ENCODE data around the gene QSOX2.

The QSOX2 gene

GRCh38 chr9:136192289-136193126 is 53.1 kb downstream of the QSOX2 start:
- no peak for DNase-seq (ENCODE audit: extremely low read depth, low read depth)
- no peak for TF ChIP-seq CTCF (IDR thresholded peaks at IDR 0.05; ENCODE audit: low read depth, low read length, missing control alignments)
- no peak overlapping the region for H3K4me3 ChIP-seq (replicated peaks; ENCODE audit: low read depth, low read length)

- DNase-seq (ENCODE audit: extremely low read depth, low read depth) = no peak
Measured at GRCh38 chr9:136191960-136192286, 53.7 kb downstream of the QSOX2 start.

GRCh38 chr9:136191099-136191959 is 54.3 kb downstream of the QSOX2 start:
- no peak for TF ChIP-seq CTCF (IDR thresholded peaks at IDR 0.05; ENCODE audit: low read depth, low read length, missing control alignments)
- H3K4me3 ChIP-seq (replicated peaks; ENCODE audit: low read depth, low read length) = no peak overlapping the region
- no peak for DNase-seq (ENCODE audit: extremely low read depth, low read depth)

More at GRCh38 chr9:136191960-136192286, 53.7 kb downstream of the QSOX2 start:
- H3K4me3 ChIP-seq (replicated peaks; ENCODE audit: low read depth, low read length) = no peak overlapping the region
- TF ChIP-seq CTCF (IDR thresholded peaks at IDR 0.05; ENCODE audit: low read depth, low read length, missing control alignments) = no peak

GRCh38 chr9:136190656-136191055 is 55.0 kb downstream of the QSOX2 start:
- no peak for TF ChIP-seq CTCF (IDR thresholded peaks at IDR 0.05; ENCODE audit: low read depth, low read length, missing control alignments)

GRCh38 chr9:136190237-136190601 is 55.4 kb downstream of the QSOX2 start:
- no peak for TF ChIP-seq CTCF (IDR thresholded peaks at IDR 0.05; ENCODE audit: low read depth, low read length, missing control alignments)
- no peak overlapping the region for H3K4me3 ChIP-seq (replicated peaks; ENCODE audit: low read depth, low read length)
- DNase-seq (ENCODE audit: extremely low read depth, low read depth) = no peak

More at GRCh38 chr9:136190656-136191055, 55.0 kb downstream of the QSOX2 start:
- H3K4me3 ChIP-seq (replicated peaks; ENCODE audit: low read depth, low read length) = no peak overlapping the region
- DNase-seq (ENCODE audit: extremely low read depth, low read depth) = no peak

GRCh38 chr9:136189394-136190236 is 56.0 kb downstream of the QSOX2 start:
- H3K4me3 ChIP-seq (replicated peaks; ENCODE audit: low read depth, low read length) = no peak overlapping the region
- no peak for TF ChIP-seq CTCF (IDR thresholded peaks at IDR 0.05; ENCODE audit: low read depth, low read length, missing control alignments)
- no peak for DNase-seq (ENCODE audit: extremely low read depth, low read depth)

All from HFF-Myc (cell line).